Hematopoietic multipotent progenitor cell treated with erythropoietin and hydrocortisone succinate and interleukin-3 and kit ligand, for 6 days (in vitro differentiated cells): ENCODE data around the gene IL17C.

ENCODE experiments used
- DNase-seq: peaks from one replicate; pipeline ENCODE4 v3.0.0-alpha.2; 2015

The IL17C gene

GRCh38 chr16:88629835-88630234, 8.5 kb upstream of the IL17C start:
- no peak for DNase-seq

DNA sequence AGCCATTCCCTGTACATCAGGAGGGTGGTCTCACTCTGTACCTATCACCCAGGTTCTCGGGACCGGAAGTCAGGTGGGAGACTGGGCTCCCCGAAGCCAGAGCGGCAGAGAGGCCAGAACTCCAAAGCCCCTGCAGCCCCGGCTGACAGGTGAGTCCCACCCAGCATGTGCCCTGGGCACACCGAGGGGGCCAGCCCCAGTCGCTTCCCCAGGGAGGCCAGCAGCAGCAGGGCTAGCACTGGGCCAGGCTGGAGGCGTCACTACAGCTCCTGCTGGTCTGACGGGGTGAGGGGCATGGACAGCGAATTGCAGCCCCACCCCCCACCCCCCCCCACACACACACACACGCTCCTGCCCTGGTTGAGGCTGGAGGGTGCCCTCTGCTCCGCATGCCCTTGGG, 7.9 kb upstream of the IL17C start:
- no peak for DNase-seq

DNA sequence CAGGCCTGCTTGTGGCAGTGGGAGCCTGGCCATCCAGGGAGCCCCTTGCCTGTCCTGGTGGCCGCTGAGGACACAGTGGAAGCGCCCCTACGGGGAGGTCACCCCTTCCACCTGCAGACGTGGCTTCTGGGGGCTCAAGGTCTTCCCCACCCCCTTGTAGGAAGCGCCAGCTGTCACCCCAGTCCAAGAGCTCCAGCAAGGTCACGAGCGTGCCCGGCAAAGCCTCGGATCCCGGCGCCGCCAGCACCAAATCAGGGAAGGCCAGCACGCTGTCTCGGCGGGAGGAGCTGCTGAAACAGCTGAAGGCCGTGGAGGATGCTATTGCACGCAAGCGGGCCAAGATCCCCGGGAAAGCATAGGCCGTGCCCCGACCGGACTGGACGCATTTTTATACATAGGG, 7.4 kb upstream of the IL17C start:
- DNase-seq = no peak

DNA sequence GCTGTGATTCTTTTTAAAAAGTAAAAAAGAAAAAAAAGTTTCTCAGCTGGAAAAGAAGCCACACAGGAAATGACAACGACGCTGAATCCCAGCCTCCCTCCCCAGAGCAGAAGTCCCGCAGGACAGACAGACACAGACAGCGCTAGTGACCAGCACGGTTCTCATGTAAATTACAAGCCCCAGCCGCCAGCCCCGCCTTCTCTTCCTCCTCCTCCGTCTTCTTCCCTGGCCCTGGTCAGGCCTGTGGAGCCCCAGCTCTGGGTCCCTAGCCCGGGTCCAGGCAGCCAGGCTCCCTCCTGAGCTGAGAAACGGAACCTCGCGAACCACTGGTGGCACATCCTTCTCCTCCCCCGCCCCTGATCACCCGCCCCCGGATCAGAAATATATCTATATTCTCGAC, 7.0 kb upstream of the IL17C start:
- no peak for DNase-seq

DNA sequence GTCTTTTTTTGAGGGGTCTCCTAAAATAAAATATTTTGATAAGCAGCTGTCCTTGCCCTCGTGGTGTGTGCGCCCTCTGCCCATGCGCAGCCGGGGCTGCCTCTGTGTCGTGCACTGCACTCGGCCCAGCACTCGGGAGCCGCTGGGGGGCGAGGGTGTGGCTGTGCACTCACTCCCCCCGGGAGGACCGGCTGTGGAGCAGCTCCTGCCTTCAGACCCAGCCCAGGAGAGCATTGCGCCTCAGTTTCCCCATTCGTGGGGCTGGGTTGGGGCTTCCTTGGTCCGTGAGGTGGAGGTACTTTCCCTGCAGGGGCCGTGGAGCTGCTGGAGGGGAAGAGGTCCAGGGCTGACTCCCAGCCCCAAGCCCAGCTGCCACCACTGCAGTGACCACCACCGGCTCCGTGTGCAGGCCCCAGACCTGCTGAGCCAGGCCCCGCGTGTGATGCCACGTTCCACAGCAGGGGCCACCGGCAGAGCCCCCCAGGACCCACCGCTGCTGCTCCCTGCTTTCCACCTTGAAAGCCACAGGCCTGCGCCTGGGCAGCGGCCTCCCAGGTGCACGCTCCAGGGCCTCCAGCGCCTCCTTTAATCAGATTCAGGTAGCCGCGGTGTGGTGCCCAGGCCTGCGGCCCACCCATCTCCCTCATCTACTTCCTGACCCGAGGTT, 6.3 kb upstream of the IL17C start:
- DNase-seq = no peak

DNA sequence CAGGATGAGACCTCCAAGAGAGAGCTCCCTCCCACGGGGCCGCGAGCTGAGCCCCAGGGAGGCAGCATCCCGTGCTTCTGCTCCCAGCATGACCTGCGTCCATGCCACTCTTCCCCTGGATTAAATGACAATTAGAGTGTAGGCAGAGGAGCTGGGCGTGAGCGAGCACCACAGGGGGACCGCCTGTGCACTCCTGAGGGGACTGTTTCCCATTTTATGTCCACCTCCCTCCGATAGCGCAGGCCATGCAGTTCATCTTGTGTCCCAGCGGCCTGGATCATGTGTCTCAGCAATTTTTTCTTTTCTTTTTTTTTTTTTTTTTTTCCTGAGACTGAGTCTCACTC, 5.8 kb upstream of the IL17C start:
- DNase-seq = no peak

- DNase-seq = peak; percentile 64
These were observed 4.7 kb upstream of the IL17C start for GRCh38 chr16:88633684-88634140.

DNA sequence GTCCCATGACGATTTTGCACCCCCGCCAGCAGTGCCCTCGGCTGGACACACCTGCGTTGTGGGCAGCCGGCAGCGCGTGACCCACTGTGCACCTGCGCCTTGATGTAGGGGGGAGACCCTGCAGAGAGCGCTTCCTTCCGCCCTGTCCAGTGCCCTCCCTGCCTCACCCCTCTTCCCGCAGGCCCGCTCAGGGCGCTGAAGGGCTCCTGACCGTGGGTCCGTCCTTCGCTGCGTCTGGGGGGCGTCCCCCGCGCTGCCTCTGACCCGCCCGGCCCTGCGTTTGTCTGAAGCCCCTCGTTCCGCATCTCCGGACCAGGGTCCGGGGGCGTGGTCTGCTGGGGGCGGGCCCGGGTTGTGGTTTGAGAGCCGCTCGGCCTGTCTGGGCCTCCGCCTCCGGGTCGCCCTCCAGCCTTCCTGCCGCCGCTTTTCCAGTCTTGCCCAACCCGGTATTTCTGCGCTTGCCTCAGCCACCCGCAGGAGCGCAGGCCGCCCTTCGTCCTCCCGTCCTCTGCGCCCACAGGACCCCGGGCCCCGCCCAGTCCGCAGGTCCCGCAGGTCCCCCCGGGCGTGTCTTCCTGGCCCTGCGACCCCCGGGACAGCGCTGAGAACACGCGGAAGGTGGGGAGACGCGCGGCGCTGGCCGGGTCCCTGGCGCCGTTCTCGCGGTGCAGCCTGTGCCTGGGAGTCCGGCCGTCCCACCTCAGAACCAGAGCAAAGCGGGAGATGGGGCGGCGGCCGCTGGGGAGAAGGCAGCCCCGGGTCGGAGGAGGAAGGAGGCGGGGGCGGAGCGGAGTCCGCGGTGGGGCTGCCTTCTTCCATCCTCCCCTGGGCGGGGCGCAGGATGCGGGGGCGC, 4.0 kb upstream of the IL17C start:
- DNase-seq = peak; percentile 69

- no peak for DNase-seq
These were observed 3.2 kb upstream of the IL17C start for GRCh38 chr16:88634994-88635670.

DNA sequence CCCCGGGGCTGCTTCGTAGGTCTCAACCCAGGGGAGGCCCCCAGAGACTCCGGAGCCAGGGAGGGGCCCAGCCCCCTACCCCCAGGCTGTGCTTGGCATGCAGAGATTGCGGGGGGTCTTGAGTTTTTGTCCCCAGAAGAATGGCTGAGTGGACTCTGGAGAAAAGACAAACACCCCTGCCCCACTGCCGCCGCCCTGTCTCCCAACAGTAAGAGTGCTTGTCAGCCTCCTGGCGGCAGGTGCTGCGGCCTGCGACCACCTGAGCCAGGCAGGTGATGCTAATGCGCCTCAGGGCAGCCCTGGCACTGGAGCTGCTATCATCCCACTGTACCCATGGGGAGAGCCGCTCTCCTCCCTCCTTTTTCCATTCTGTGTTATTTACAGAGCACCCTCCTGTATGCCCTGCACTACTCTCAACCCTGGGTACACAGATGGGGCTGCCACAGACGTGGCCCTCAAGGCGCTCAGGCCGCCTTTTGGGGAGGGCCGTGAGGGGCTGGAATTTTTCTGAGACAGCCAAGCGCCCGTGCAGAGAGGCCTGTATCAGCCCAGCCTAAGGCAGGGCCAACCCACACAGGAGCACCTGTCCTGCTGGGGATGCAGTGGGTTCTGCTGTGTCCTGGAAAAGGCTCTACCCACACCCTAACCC, 2.6 kb upstream of the IL17C start:
- DNase-seq = no peak

DNA sequence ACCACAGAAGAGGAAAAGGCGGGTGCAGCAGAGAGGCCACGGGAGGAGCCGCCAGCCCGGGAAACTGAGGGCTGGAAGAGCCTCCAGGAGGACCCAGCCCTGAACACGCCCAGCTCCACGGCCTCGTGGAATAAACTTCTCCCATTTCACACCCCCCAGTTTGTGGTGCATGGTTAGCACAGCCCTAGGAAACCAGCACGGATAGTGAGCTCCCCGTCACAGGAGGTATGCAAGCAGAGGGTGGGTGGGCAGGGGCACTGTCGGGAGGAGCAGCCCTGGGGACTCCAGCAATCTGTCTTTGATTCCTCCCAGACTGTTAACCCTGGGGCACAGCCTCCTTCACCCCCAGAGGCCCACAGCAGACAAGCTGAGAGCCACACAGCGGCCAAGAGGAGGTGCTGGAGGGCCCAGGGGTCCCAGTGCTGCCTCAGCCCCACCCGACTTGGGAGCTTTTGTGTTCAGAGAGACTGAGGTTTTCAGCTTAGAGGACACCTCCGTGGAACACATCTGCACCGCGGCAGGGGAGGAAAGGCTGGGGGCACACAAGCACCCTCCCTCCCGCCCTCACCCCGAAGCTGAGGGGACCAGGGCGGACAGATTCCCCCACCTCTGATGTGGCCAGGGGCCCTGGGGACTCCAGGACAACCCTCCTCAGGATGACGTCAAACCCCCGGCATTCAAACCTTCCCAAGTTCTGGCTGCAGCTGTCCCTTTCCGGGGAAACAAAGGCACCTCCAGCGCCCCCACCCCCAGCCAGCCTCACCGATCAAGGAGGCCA, 1.7 kb upstream of the IL17C start:
- DNase-seq = no peak

GRCh38 chr16:88639231-88640038, 1.1 kb downstream of the IL17C start:
- DNase-seq = no peak

DNA sequence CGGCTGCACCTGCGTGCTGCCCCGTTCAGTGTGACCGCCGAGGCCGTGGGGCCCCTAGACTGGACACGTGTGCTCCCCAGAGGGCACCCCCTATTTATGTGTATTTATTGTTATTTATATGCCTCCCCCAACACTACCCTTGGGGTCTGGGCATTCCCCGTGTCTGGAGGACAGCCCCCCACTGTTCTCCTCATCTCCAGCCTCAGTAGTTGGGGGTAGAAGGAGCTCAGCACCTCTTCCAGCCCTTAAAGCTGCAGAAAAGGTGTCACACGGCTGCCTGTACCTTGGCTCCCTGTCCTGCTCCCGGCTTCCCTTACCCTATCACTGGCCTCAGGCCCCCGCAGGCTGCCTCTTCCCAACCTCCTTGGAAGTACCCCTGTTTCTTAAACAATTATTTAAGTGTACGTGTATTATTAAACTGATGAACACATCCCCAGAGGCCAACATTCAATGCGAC, 1.7 kb downstream of the IL17C start:
- DNase-seq = no peak

GRCh38 chr16:88640498-88641247, 2.3 kb downstream of the IL17C start:
- no peak for DNase-seq

DNA sequence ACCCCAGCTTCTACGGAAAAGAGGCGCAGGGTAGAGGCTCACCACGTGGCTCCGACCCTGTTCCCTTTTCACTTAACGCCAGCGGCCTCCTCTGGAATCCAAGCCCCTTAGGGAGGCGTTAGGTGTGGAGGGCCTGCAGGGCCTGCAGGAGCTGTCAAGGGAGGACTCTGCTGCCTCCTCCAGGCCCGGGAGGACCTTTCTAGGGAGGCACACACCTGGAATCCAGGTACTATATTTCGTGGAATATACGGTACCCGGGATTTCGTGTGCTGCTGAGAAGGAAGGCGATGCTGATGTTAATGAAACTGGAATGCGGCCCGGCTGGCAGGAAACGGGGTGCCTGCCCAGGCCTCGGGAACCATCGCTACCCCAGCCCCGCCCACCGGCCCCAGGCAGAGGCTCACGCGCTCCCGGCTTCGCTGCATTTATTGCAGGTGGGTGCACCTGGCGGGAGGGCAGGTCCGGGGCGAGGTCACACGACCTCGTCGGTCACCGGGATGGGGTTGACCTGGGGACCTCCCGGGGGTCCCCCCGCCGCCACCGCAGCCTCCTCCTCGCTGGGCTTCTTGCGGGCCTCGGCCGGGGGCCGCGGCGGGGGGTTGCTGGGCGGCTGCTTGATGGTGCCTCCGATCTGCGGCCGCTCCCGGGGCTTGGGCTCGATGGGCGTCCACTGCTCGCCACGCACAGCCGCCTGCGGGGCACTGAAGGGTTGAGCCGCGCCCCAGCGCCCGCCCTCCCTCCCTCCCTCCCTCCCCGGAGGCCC, 4.7 kb downstream of the IL17C start:
- no peak for DNase-seq

GRCh38 chr16:88643644-88643932, 5.2 kb downstream of the IL17C start:
- DNase-seq = no peak

GRCh38 chr16:88645455-88645854, 7.1 kb downstream of the IL17C start:
- no peak for DNase-seq

DNA sequence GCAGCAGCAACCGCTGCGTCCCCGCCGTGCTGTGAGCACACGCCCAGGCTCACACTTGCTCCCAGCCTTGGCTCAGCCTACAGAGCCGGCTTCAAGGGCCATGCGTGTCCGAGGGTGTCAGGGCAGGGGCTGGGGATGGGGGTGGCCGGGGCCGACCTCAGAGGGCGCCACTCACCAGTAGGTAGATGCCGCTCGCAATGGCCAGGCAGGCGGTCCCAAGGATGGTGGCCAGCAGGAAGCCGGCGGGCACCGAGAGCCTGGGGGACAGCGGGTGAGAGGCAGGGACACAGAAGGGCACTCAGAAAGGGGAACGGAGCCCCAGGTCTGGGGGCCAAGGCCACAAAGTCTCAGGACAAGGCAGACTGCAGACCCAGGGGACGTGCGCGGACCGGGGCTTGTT, 7.6 kb downstream of the IL17C start:
- DNase-seq = no peak

DNA sequence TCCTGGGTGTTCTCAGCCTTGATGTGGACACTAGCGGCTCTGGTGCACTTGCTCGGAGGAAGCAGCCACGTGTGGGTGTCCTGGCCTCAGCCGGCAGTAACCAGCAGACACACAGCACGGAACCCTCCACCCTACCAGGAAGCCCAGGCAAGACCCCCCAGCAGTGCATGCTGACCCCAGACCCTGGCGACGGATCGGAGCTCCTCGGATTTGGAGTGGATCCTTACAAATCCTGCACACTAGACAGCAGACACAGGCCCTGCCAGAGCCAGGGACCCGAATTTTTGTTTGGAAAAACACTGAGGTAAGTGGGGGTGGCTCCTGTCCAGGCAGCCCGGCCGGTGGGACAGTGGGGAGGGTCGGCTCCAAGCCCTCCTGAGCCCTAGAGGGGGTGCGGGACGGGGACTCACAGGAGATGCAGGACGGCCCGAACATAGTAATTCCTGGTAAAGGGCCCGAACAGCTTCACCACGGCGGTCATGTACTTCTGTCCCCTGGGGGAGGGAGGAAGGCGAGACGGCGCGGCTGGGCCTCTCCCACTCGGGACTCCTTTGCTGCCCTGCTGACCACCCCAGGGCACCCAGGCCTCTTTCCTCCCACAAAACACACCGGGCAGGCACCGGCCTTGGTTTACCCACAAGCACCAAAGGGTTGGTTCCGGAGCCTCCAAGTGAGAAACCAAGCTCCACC, 8.1 kb downstream of the IL17C start:
- no peak for DNase-seq
